K562 (cell line): ENCODE results near the gene ATP5ME. TPM values are rescaled to one million over a fixed set of nuclear protein-coding genes. Genes with fewer than 3 reads are reported as not detected.

Source experiments
- CREBBP ChIP-seq: IDR thresholded peaks from one replicate; pipeline ENCODE4 v1.6.1; 2012; ENCODE audit warnings: low read depth, mild to moderate bottlenecking, control low read depth, inconsistent platforms, low read length
- EP400 ChIP-seq: fragments of 450-650 bp; IDR thresholded peaks from 2 replicates; pipeline ENCODE4 v1.6.1; 2017; ENCODE audit warnings: antibody characterized with exemption, mild to moderate bottlenecking, moderate library complexity
- FOSL1 ChIP-seq: fragments of 200-800 bp; sonication (Bioruptor generic); conservative IDR thresholded peaks from 2 replicates; pipeline ENCODE4 v1.6.1; 2016; ENCODE audit warnings: missing genetic modification characterization, missing compliant biosample characterization
- KAT7 ChIP-seq: sonication (generic); formaldehyde crosslinking; IDR thresholded peaks from 2 replicates; pipeline ENCODE4 v1.8.0; 2022; ENCODE audit warnings: missing genetic modification reagents, mild to moderate bottlenecking, borderline replicate concordance
- MNT ChIP-seq, 2 experiments: fragments of 450-650 bp; conservative IDR thresholded peaks; 2 replicates each; pipeline ENCODE4 v1.6.1; 2017; ENCODE audit warnings: mild to moderate bottlenecking in 2 of 2, moderate library complexity in 2 of 2
- MYBL2 ChIP-seq, 2 experiments: fragments of 450-650 bp in 1 of 2; sonication (generic) in 1 of 2; formaldehyde crosslinking in 1 of 2; IDR thresholded peaks; 2 replicates each; pipeline versions ENCODE4 v1.6.1 to v1.8.1; 2017 to 2022; ENCODE audit warnings: borderline replicate concordance in 1 of 2, inconsistent platforms in 1 of 2, low read depth in 1 of 2, mild to moderate bottlenecking in 1 of 2, missing genetic modification reagents in 1 of 2, moderate library complexity in 1 of 2
- NFIC ChIP-seq: fragments of 450-650 bp; IDR thresholded peaks from 2 replicates; pipeline ENCODE4 v1.6.1; 2017; ENCODE audit warnings: mild to moderate bottlenecking, inconsistent platforms
- SIN3B ChIP-seq: fragments of 450-650 bp; IDR thresholded peaks from 2 replicates; pipeline ENCODE4 v1.6.1; 2017; ENCODE audit warnings: low read depth, mild to moderate bottlenecking, moderate library complexity
- SLC30A9 ChIP-seq: fragments of 250-450 bp; sonication (Bioruptor Pico); IDR thresholded peaks from 2 replicates; pipeline ENCODE4 v1.8.0; 2022; ENCODE audit warnings: mild to moderate bottlenecking, moderate library complexity
- SMARCE1 ChIP-seq: fragments of 450-650 bp; IDR thresholded peaks from 2 replicates; pipeline ENCODE4 v1.7.1; 2016; ENCODE audit warnings: mild to moderate bottlenecking
- TCF7 ChIP-seq: sonication (generic); IDR thresholded peaks from 2 replicates; pipeline ENCODE4 v1.6.1; 2016; ENCODE audit warnings: antibody characterized with exemption, borderline replicate concordance
- YBX1 ChIP-seq: fragments of 450-650 bp; IDR thresholded peaks from 2 replicates; pipeline ENCODE4 v1.7.1; 2016; ENCODE audit warnings: mild to moderate bottlenecking
- ZNF184 ChIP-seq: sonication (generic); formaldehyde crosslinking; IDR thresholded peaks from 2 replicates; pipeline ENCODE4 v1.5.0; 2020; ENCODE audit warnings: missing genetic modification reagents
- ZNF347 ChIP-seq: fragments of 450-650 bp; formaldehyde crosslinking; IDR thresholded peaks from 2 replicates; pipeline ENCODE4 v1.4.0; 2020; ENCODE audit warnings: low read depth, mild to moderate bottlenecking, moderate library complexity
- polyA plus RNA-seq, 8 experiments: library from polyadenylated mRNA; depleted of rRNA in 4 of 8; stranded (reverse) in 5 of 8; unstranded in 3 of 8; fragments of >200 nt; fragmentation: Nextera tagmentation in 2 of 8; fragmentation: Illumina TruSeq in 1 of 8; extraction: Ambion mirVana in 2 of 8; extraction: Trizol in 1 of 8; gene quantifications; 2 replicates each; pipeline versions ENCODE4 v1.2.1 to v1.2.3, GENCODE V29; 2011 to 2014; ENCODE audit warnings: inconsistent platforms in 1 of 8, missing spikeins in 1 of 8
- total RNA-seq, 7 experiments: library from RNA; depleted of rRNA in 6 of 7; stranded (reverse); fragments of >200 nt in 6 of 7; fragmentation: Illumina TruSeq in 2 of 7; extraction: Trizol in 2 of 7; gene quantifications; 2 replicates each; pipeline versions ENCODE4 v1.2.1 to v1.2.3, GENCODE V29; 2011 to 2021; ENCODE audit warnings: low replicate concordance in 1 of 7
- TF ChIP-seq, protein P1 (sequence below): fragments of 450-650 bp; IDR thresholded peaks from 2 replicates; pipeline ENCODE4 v1.6.1; 2016; ENCODE audit warnings: borderline replicate concordance
- TF ChIP-seq, protein P2 (sequence below): fragments of 250-450 bp; sonication (Bioruptor Pico); IDR thresholded peaks from 2 replicates; pipeline ENCODE4 v1.6.1; 2021; ENCODE audit warnings: mild to moderate bottlenecking
- TF ChIP-seq, protein P3 (sequence below), 2 experiments: fragments of 450-650 bp; IDR thresholded peaks; 2 replicates each; pipeline ENCODE4 v1.6.1; 2016; ENCODE audit warnings: mild to moderate bottlenecking in 2 of 2, borderline replicate concordance in 1 of 2, low read depth in 1 of 2, moderate library complexity in 1 of 2

The ATP5ME gene
- total and polyA plus RNA-seq, 9 of the 15 experiments (the other 6 are each of a cell fraction or from before 2014, with no cell fraction given), result 509 to 2,480 (median 887) TPM

DNA sequence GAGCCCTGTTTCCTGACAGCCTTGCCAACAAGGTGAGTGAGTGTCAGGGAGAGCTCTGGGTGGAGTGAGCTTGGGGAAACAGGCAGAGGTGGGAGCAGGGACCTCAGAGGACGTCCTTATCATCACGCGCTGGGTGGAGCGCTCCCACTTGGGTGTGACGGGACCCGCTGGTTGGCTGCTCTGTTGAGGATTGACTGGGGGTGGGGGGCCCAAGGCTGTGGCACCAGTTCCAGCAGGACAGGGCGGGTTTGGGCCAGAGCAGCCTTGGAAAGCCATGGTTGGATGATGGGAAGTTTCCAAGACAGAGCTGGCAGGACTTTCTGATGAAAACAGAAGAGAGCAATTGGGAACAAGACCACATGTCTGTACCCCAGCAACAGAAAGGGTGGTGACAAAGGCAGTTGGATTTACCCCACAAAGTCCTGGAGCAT, 28.6 kb upstream of the ATP5ME start (continued):
- TF ChIP-seq ZNF347 (no peak), CREBBP (no peak), ZNF184 (CRISPR knock-in tag) (no peak), KAT7 (no peak), YBX1 (no peak), MNT (conservative IDR thresholded peaks at IDR 0.05) (no peak), MYBL2 (IDR thresholded peaks at IDR 0.05; ENCODE audit: low read depth) (no peak), MYBL2 (CRISPR knock-in tag; IDR thresholded peaks at IDR 0.05; ENCODE audit: borderline replicate concordance) (no peak), TCF7 (no peak), NFIC (no peak), SMARCE1 (no peak), SLC30A9 (CRISPR knock-in tag) (no peak), FOSL1 (tag) (no peak), EP400 (peak; percentile 37; the same call in 1 of the 2 replicates), SIN3B (no peak)
- TF ChIP-seq, protein P1, sequence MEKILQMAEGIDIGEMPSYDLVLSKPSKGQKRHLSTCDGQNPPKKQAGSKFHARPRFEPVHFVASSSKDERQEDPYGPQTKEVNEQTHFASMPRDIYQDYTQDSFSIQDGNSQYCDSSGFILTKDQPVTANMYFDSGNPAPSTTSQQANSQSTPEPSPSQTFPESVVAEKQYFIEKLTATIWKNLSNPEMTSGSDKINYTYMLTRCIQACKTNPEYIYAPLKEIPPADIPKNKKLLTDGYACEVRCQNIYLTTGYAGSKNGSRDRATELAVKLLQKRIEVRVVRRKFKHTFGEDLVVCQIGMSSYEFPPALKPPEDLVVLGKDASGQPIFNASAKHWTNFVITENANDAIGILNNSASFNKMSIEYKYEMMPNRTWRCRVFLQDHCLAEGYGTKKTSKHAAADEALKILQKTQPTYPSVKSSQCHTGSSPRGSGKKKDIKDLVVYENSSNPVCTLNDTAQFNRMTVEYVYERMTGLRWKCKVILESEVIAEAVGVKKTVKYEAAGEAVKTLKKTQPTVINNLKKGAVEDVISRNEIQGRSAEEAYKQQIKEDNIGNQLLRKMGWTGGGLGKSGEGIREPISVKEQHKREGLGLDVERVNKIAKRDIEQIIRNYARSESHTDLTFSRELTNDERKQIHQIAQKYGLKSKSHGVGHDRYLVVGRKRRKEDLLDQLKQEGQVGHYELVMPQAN, result no peak
- TF ChIP-seq, protein P2, sequence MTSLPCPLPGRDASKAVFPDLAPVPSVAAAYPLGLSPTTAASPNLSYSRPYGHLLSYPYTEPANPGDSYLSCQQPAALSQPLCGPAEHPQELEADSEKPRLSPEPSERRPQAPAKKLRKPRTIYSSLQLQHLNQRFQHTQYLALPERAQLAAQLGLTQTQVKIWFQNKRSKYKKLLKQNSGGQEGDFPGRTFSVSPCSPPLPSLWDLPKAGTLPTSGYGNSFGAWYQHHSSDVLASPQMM (CRISPR knock-in tag), result no peak
- TF ChIP-seq, protein P3, sequence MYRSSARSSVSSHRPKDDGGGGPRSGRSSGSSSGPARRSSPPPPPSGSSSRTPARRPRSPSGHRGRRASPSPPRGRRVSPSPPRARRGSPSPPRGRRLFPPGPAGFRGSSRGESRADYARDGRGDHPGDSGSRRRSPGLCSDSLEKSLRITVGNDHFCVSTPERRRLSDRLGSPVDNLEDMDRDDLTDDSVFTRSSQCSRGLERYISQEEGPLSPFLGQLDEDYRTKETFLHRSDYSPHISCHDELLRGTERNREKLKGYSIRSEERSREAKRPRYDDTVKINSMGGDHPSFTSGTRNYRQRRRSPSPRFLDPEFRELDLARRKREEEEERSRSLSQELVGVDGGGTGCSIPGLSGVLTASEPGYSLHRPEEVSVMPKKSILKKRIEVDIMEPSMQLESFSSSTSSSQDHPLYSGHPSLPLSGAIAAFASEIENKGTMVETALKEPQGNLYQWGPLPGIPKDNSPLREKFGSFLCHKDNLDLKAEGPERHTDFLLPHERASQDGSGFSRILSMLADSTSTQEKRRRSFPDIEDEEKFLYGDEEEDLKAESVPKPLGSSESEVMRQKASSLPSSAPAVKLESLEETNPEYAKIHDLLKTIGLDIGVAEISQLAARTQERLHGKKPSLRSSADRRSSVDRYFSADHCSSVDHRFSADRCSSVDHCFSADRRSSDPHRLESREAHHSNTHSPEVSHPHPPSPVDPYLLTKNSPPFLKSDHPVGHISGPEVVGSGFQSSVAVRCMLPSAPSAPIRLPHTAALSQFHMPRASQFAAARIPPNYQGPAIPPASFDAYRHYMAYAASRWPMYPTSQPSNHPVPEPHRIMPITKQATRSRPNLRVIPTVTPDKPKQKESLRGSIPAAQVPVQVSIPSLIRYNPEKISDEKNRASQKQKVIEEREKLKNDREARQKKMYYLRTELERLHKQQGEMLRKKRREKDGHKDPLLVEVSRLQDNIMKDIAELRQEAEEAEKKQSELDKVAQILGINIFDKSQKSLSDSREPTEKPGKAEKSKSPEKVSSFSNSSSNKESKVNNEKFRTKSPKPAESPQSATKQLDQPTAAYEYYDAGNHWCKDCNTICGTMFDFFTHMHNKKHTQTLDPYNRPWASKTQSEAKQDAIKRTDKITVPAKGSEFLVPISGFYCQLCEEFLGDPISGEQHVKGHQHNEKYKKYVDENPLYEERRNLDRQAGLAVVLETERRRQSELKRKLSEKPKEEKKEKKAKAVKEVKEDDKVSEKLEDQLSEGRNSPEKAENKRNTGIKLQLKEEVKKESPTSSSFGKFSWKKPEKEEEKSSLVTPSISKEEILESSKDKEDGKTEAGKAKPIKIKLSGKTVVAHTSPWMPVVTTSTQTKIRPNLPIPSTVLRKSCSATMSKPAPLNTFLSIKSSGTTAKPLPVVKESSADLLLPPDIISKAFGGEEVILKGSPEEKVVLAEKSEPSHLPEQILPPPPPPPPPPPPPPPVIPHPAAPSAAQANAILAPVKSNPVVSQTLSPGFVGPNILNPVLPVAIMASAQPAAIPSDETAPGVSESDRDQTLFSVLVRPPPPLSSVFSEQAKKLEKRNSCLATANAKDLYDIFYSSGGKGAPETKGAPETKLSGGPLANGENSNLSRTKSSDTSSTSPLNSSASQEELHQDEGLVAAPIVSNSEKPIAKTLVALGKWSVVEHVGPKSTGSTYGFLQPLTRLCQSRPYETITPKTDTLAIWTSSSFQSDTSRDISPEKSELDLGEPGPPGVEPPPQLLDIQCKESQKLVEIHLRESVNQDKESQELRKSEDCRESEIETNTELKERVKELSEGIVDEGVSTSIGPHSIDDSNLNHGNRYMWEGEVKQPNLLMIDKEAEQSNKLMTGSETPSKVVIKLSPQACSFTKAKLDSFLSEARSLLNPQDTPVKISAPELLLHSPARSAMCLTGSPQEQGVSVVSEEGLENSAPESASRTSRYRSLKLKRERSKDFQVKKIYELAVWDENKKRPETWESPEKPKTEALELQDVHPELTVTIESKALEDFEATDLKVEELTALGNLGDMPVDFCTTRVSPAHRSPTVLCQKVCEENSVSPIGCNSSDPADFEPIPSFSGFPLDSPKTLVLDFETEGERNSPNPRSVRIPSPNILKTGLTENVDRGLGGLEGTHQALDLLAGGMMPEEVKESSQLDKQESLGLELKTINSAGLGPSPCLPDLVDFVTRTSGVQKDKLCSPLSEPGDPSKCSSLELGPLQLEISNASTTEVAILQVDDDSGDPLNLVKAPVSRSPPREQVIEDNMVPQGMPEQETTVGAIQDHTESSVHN (IDR thresholded peaks at IDR 0.05; ENCODE audit: borderline replicate concordance in 1 of 2, low read depth in 1 of 2), result no peak
